GM21619 (cell line): ENCODE measurements around the gene LAMP5.

ENCODE experiments used
- ATAC-seq: cut with Tn5 transposase; IDR thresholded peaks from one replicate; pipeline ENCODE4 v1.9.1; 2021; ENCODE audit not compliant: unreplicated experiment

Gene LAMP5

GRCh38 chr20:9531581-9531980 is 17.2 kb downstream of the LAMP5 start:
- ATAC-seq: no peak

- ATAC-seq: no peak
Measured at GRCh38 chr20:9532069-9532838, 17.9 kb downstream of the LAMP5 start.

GRCh38 chr20:9534025-9534424 is 19.6 kb downstream of the LAMP5 start:
- ATAC-seq: no peak

GRCh38 chr20:9535449-9535848 is 21.1 kb downstream of the LAMP5 start:
- no peak for ATAC-seq

GRCh38 chr20:9543214-9543613 is 28.8 kb downstream of the LAMP5 start:
- no peak for ATAC-seq

GRCh38 chr20:9550283-9550682 is 35.9 kb downstream of the LAMP5 start:
- no peak for ATAC-seq

- ATAC-seq: no peak
Measured at GRCh38 chr20:9550871-9551270, 36.5 kb downstream of the LAMP5 start.

- ATAC-seq: no peak
Measured at GRCh38 chr20:9551808-9552550, 37.6 kb downstream of the LAMP5 start.

- no peak for ATAC-seq
Measured at GRCh38 chr20:9555781-9556180, 41.4 kb downstream of the LAMP5 start.

GRCh38 chr20:9557411-9557810 is 43.0 kb downstream of the LAMP5 start:
- ATAC-seq: no peak

- ATAC-seq: no peak
Measured at GRCh38 chr20:9565910-9566550, 51.6 kb downstream of the LAMP5 start.

- no peak for ATAC-seq
Measured at GRCh38 chr20:9566977-9567376, 52.6 kb downstream of the LAMP5 start.

GRCh38 chr20:9570612-9571011 is 56.2 kb downstream of the LAMP5 start:
- ATAC-seq: no peak

- ATAC-seq: no peak
Measured at GRCh38 chr20:9571783-9572182, 57.4 kb downstream of the LAMP5 start.

GRCh38 chr20:9572670-9573069 is 58.3 kb downstream of the LAMP5 start:
- no peak for ATAC-seq

- ATAC-seq: no peak
Measured at GRCh38 chr20:9573335-9574151, 59.2 kb downstream of the LAMP5 start.

GRCh38 chr20:9574181-9574580 is 59.8 kb downstream of the LAMP5 start:
- ATAC-seq: no peak

- ATAC-seq: no peak
Measured at GRCh38 chr20:9574776-9575175, 60.4 kb downstream of the LAMP5 start.

GRCh38 chr20:9575836-9576235 is 61.4 kb downstream of the LAMP5 start:
- ATAC-seq: no peak

GRCh38 chr20:9576695-9577094 is 62.3 kb downstream of the LAMP5 start:
- ATAC-seq: no peak

- ATAC-seq: no peak
Measured at GRCh38 chr20:9577397-9577796, 63.0 kb downstream of the LAMP5 start.
